ENCODE measurements around the gene GIMAP1.

DNA sequence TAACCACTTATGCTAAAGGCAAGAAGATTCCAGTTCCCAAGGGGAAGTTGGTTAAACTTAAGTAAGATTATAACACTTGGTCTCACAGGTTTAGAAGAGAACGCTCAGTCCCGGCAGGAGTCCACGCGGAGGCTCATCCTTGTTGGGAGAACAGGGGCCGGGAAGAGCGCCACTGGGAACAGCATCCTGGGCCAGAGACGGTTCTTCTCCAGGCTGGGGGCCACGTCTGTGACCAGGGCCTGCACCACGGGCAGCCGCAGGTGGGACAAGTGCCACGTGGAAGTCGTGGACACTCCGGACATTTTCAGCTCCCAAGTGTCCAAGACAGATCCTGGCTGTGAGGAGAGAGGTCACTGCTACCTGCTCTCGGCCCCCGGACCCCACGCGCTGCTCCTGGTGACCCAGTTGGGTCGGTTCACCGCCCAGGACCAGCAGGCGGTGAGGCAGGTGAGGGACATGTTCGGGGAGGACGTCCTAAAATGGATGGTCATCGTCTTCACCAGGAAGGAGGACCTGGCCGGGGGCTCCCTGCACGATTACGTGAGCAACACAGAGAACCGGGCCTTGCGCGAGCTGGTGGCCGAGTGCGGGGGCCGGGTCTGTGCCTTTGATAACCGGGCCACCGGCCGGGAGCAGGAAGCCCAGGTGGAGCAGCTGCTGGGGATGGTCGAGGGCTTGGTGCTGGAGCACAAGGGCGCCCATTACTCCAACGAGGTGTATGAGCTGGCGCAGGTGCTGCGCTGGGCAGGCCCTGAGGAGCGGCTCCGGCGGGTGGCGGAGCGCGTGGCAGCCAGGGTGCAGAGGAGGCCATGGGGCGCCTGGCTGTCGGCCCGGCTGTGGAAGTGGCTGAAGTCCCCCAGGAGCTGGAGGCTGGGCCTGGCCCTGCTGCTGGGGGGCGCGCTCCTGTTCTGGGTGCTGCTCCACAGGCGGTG, 3.8 kb downstream of the GIMAP1 start:
- TF ChIP-seq CTCF (IDR thresholded peaks at IDR 0.05) (no peak), ZFX (IDR thresholded peaks at IDR 0.05; ENCODE audit: borderline replicate concordance) (no peak)
